ENCODE data around the gene FRY. TPM values are rescaled to one million over a fixed set of nuclear protein-coding genes. Genes with fewer than 3 reads are reported as not detected.

FRY gene
- polyA plus RNA-seq, 1 experiment, result 24.6 TPM

DNA sequence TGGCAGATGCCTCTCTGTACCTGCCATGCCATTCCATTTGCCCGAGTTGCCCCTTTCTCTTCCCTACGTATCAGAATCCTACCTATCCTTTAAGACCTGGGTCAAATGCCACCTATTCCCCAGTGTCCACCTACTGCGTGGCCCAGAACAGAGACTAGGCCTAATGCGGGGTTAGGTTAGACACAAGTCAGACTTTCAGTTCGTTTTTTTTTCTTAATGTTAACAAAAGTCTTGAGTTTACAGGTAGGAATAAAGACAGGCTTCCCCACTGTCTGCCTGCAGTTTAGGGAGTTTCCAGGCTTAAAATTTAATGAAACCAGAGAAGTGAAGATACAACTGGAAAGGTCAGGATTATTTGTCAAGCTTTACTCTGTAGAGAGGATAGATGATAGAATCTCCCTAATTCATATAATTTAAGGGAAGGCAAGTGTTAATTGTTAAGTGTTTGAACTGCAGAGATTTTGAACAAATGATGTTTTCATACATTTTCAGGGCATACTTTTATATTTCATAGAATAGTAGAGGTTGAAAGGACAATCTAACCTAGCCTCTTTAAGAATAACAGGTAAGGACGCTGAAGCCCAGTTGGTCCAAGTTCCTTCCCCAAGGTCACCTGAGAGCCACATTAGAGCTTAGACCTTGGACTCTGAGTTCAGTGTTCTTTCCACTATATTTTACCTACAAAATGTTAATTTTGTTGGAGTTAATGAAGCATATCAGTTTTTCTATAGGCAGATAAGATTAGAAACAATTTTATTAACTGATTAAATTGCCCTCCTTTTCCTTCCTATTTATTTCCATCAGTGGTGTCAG lies 35.8 kb downstream of the FRY start:
- H3K27ac ChIP-seq (ENCODE audit: low read depth, low read length), result no peak overlapping the region
- POLR2A ChIA-PET, result no interaction called here
- no peak overlapping the region for H3K4me3 ChIP-seq (ENCODE audit: low read depth, low read length)
- TF ChIP-seq, protein P1, sequence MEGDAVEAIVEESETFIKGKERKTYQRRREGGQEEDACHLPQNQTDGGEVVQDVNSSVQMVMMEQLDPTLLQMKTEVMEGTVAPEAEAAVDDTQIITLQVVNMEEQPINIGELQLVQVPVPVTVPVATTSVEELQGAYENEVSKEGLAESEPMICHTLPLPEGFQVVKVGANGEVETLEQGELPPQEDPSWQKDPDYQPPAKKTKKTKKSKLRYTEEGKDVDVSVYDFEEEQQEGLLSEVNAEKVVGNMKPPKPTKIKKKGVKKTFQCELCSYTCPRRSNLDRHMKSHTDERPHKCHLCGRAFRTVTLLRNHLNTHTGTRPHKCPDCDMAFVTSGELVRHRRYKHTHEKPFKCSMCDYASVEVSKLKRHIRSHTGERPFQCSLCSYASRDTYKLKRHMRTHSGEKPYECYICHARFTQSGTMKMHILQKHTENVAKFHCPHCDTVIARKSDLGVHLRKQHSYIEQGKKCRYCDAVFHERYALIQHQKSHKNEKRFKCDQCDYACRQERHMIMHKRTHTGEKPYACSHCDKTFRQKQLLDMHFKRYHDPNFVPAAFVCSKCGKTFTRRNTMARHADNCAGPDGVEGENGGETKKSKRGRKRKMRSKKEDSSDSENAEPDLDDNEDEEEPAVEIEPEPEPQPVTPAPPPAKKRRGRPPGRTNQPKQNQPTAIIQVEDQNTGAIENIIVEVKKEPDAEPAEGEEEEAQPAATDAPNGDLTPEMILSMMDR (IDR thresholded peaks at IDR 0.05; ENCODE audit: low read depth, low read length), result no peak
- no peaks in the 10 kb centered on the region for H3K27me3 ChIP-seq (ENCODE audit: control insufficient read depth, insufficient read depth, low read length)
- H3K9me3 ChIP-seq (ENCODE audit: control insufficient read depth, insufficient read depth, low read length), result no peaks in the 10 kb centered on the region
- DNase-seq (ENCODE audit: low read depth, low spot score), result no peak
- CTCF ChIA-PET, result no interaction called here

DNA sequence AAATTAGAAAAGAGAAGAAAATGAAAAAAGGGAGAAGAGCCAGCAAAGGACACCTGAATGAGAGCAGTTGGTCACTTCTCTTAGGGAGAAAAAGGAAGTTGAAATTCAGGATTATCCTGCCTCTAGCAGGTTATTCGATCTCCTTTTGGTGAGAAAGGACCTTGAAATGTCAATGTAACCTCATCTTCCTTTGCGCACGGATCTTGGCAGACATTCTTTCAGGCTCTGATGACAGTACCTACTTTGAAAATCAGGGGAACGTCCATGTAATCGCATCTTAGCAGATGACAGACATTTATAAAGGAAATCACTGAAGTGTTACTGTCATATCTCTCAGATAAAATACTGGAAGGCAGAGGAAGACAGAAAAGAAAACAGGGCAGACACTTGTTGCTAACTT lies 36.7 kb downstream of the FRY start:
- POLR2A ChIA-PET, result no interaction called here
- no peak for DNase-seq (ENCODE audit: low read depth, low spot score)
- Histone ChIP-seq H3K27ac (ENCODE audit: low read depth, low read length) (no peak overlapping the region), H3K4me3 (ENCODE audit: low read depth, low read length) (no peak overlapping the region), H3K27me3 (ENCODE audit: control insufficient read depth, insufficient read depth, low read length) (no peaks in the 10 kb centered on the region), H3K9me3 (ENCODE audit: control insufficient read depth, insufficient read depth, low read length) (no peaks in the 10 kb centered on the region)
- CTCF ChIA-PET, result no interaction called here
- TF ChIP-seq, protein P1 (IDR thresholded peaks at IDR 0.05; ENCODE audit: low read depth, low read length), result no peak

DNA sequence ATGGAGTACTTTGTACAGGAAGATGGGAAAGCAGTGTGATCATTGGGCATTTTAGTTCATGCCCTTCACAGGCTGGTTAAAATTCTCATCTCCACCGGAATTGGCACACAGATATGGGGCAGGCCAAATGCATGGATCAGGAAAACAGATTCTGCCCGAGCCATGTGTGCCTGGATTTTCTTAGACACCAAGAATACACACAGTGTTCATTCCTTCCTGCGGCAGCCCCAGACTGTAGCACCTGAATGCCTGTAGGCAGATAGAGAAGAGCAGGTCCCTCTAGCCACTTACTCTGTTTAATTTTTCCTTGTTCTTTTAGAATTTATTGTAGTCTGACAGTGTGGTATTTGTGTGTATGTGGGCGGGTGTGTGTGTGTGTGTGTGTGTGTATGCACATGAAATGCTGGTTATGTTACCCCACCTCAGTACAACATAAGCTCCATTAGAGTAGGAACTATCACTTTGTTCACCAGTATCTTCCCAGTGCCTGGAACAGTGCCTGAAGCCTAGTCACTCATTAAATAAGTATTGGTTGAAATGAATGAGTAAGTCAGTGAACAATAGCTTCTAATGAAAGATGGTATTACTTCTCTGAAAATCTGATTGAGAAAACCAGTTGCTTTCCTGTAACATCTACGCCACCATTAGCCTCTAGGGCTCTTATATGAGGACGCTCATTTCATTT lies 41.7 kb downstream of the FRY start:
- no peak for DNase-seq (ENCODE audit: low read depth, low spot score)
- Histone ChIP-seq H3K27me3 (ENCODE audit: control insufficient read depth, insufficient read depth, low read length) (no peaks in the 10 kb centered on the region), H3K9me3 (ENCODE audit: control insufficient read depth, insufficient read depth, low read length) (no peaks in the 10 kb centered on the region), H3K4me3 (ENCODE audit: low read depth, low read length) (no peak overlapping the region), H3K27ac (ENCODE audit: low read depth, low read length) (no peak overlapping the region)
- TF ChIP-seq, protein P1 (IDR thresholded peaks at IDR 0.05; ENCODE audit: low read depth, low read length), result no peak
- ChIA-PET CTCF (no interaction called here), POLR2A (interaction anchor here (0.9 kb wide), 1 partner anchor 42 kb away, joined by 3 read pairs; no protein-coding TSS in a partner anchor)

DNA sequence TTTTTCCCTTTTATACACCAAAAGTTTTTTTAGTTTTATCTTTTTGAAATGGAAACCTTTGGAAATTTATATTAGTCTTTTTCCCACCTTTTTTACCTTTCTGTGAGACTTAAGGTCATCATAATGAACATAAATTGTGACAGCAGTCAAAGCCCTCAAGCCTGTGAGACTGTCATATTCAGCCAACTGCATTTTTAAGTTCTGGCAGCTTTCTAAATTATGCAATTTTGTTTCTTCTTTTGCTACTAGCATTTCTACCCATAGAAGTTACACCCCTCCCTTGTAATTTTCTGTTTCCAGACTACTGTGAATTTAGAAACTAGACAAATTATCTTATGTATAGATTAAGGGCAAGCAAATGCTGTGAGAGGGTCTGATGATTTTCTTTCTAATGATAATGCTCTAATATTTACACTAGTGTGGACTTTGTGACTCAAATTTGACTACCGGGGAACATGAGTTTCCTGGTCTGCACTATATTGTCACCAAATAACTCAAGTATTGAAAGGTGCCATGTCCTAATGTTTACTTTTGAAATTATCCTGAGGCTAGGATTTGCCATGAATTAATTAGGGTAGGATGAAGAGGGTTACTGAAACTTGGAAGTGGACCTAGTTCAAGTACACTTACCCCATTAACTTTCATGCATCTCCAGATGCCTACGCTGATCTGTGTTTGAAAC lies 43.7 kb downstream of the FRY start:
- Histone ChIP-seq H3K9me3 (ENCODE audit: control insufficient read depth, insufficient read depth, low read length) (no peaks in the 10 kb centered on the region), H3K27ac (ENCODE audit: low read depth, low read length) (no peak overlapping the region), H3K27me3 (ENCODE audit: control insufficient read depth, insufficient read depth, low read length) (no peaks in the 10 kb centered on the region), H3K4me3 (ENCODE audit: low read depth, low read length) (no peak overlapping the region)
- POLR2A ChIA-PET, result no interaction called here
- no peak for DNase-seq (ENCODE audit: low read depth, low spot score)
- CTCF ChIA-PET, result interaction anchor here (1.1 kb wide), 1 partner anchor 511 kb away, joined by 3 read pairs; the partner anchor contains the start of gene PDS5B
- TF ChIP-seq, protein P1 (IDR thresholded peaks at IDR 0.05; ENCODE audit: low read depth, low read length), result no peak

Data from AG04450 (cell line).